CD4-positive, alpha-beta T cell treated with Interleukin-12 subunit alpha and Interleukin-12 subunit beta, for 1 hour (primary cell): ENCODE results near the gene GOLM1.
"Not testable (repeated sequence)": the region's sequence is repeated elsewhere in the genome, so short reads cannot be mapped to it uniquely, and the experiment has no call there.

Experiments
- DNase-seq: peaks from one replicate; pipeline ENCODE4 v3.0.0-alpha.2; 2020

Gene GOLM1

GRCh38 chr9:86079865-86080469 lies 19.4 kb downstream of the GOLM1 start:
- no peak for DNase-seq

- no peak for DNase-seq
Measured at GRCh38 chr9:86079421-86079831, 19.9 kb downstream of the GOLM1 start.

GRCh38 chr9:86078731-86079130 lies 20.6 kb downstream of the GOLM1 start:
- no peak for DNase-seq

- no peak for DNase-seq
Measured at GRCh38 chr9:86077276-86077675, 22.1 kb downstream of the GOLM1 start.

GRCh38 chr9:86075132-86076109 lies 23.9 kb downstream of the GOLM1 start:
- DNase-seq, result no peak

- DNase-seq, result no peak
Measured at GRCh38 chr9:86073839-86074238, 25.5 kb downstream of the GOLM1 start.

GRCh38 chr9:86072394-86072877 lies 26.9 kb downstream of the GOLM1 start:
- no peak for DNase-seq

- no peak for DNase-seq
Measured at GRCh38 chr9:86069206-86069869, 30.0 kb downstream of the GOLM1 start.

- DNase-seq, result no peak
Measured at GRCh38 chr9:86064220-86064619, 35.1 kb downstream of the GOLM1 start.

- DNase-seq, result no peak
Measured at GRCh38 chr9:86062845-86063693, 36.3 kb downstream of the GOLM1 start.

GRCh38 chr9:86061972-86062739 lies 37.2 kb downstream of the GOLM1 start:
- no peak for DNase-seq

GRCh38 chr9:86057491-86057890 lies 41.9 kb downstream of the GOLM1 start:
- DNase-seq, result no peak

GRCh38 chr9:86054695-86055094 lies 44.7 kb downstream of the GOLM1 start:
- DNase-seq, result no peak

- DNase-seq, result no peak
Measured at GRCh38 chr9:86052556-86053468, 46.5 kb downstream of the GOLM1 start.

GRCh38 chr9:86048018-86048742 lies 51.2 kb downstream of the GOLM1 start:
- DNase-seq, result not testable (repeated sequence)

- DNase-seq, result no peak
Measured at GRCh38 chr9:86047361-86047760, 52.0 kb downstream of the GOLM1 start.

- DNase-seq, result no peak
Measured at GRCh38 chr9:86046930-86047341, 52.4 kb downstream of the GOLM1 start.

- no peak for DNase-seq
Measured at GRCh38 chr9:86046071-86046636, 53.2 kb downstream of the GOLM1 start.

- DNase-seq, result no peak
Measured at GRCh38 chr9:86045654-86046053, 53.7 kb downstream of the GOLM1 start.
